ENCODE data around the gene CACNA1D.

CACNA1D gene

DNA sequence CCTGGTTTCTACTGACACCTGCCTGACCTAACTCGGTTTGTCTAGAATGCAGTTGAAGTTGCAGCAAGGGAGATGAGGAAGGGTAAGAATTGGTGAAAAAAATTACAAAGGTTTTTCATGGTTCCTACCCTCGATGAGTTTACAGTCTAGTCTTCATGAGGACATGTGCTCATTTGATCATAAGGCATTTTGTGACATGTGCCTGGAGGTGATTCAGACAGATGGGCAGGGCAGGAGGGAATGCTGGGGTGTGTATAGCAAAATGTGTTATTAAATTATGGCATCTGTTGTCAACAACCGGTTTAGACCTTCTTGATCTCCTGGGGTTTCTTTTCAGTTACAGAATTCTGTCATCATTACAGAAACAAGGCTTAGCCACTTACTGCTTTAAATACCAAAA, 101.2 kb downstream of the CACNA1D start:
- H3K27ac ChIP-seq, result no peak overlapping the region
- ChIA-PET CTCF (no interaction called here), POLR2A (ENCODE audit: low non-redundant PET) (no interaction called here)
- no peak for DNase-seq (ENCODE audit: low spot score)
- TF ChIP-seq, protein P1, sequence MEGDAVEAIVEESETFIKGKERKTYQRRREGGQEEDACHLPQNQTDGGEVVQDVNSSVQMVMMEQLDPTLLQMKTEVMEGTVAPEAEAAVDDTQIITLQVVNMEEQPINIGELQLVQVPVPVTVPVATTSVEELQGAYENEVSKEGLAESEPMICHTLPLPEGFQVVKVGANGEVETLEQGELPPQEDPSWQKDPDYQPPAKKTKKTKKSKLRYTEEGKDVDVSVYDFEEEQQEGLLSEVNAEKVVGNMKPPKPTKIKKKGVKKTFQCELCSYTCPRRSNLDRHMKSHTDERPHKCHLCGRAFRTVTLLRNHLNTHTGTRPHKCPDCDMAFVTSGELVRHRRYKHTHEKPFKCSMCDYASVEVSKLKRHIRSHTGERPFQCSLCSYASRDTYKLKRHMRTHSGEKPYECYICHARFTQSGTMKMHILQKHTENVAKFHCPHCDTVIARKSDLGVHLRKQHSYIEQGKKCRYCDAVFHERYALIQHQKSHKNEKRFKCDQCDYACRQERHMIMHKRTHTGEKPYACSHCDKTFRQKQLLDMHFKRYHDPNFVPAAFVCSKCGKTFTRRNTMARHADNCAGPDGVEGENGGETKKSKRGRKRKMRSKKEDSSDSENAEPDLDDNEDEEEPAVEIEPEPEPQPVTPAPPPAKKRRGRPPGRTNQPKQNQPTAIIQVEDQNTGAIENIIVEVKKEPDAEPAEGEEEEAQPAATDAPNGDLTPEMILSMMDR (conservative IDR thresholded peaks at IDR 0.05; ENCODE audit: low read depth), result no peak

DNA sequence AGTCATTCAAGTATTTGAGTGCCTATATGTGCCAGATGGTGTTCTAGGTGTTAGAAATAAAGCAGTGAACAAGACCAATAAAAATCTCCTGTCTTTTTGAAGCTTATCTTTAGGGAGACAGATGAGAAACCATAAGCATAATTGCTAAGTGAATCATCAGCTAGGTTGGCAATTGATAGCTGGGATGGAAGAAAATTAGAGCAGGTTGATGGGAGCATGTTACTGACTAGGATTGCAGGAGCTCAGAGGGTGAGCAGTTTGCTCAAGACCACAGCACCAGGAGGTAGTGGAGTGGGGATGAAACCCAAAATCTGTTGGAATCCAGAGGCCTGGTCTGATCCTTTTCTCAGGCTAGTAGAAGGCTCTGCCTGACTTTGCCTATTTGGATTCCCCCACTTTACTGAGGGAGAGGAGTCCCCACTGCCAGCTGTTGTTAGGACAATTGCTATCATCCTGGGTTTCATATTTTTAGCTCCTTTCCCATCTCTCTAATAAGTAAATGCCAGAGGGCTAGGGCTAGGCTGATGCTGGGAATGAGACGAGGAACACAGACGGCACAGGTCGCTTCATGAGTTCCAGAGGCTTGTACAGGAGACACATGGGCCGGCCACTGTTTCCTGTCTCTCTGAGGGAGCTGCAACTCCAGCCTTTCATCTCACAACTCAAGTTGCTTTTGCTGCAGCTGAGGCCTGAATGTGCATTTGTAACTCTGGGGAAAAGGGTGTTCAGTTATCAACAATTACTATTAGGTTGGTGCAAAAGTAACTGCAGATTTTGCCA, 102.9 kb downstream of the CACNA1D start:
- POLR2A ChIA-PET (ENCODE audit: low non-redundant PET), result no interaction called here
- no peak for DNase-seq (ENCODE audit: low spot score)
- CTCF ChIA-PET, result no interaction called here
- no peak overlapping the region for H3K27ac ChIP-seq
- TF ChIP-seq, protein P1 (conservative IDR thresholded peaks at IDR 0.05; ENCODE audit: low read depth), result no peak

DNA sequence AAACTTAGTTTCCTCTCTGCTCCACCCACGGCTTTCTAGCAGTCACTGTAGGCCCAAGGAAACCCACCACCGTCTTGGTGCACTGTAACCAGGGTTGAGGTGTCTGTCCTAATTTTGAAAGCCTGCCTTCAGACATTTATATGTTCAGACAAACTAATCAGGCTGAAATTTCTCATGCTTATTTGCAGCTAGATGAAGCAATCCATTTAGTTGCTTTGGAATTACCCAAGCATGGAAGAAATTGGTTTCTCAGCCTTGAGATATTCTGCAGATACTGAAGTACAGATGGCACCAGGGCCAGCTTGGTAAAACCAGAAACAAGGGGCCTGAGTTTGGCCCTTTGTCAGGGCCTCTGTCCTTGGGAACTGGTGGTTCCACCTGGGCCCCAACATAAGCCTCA, 105.4 kb downstream of the CACNA1D start:
- TF ChIP-seq, protein P1 (conservative IDR thresholded peaks at IDR 0.05; ENCODE audit: low read depth), result no peak
- POLR2A ChIA-PET (ENCODE audit: low non-redundant PET), result no interaction called here
- H3K27ac ChIP-seq, result no peak overlapping the region
- no peak for DNase-seq (ENCODE audit: low spot score)
- CTCF ChIA-PET, result interaction anchor here (0.7 kb wide), 2 partner anchors 69 to 838 kb away, joined by 4 read pairs; no protein-coding TSS in a partner anchor

DNA sequence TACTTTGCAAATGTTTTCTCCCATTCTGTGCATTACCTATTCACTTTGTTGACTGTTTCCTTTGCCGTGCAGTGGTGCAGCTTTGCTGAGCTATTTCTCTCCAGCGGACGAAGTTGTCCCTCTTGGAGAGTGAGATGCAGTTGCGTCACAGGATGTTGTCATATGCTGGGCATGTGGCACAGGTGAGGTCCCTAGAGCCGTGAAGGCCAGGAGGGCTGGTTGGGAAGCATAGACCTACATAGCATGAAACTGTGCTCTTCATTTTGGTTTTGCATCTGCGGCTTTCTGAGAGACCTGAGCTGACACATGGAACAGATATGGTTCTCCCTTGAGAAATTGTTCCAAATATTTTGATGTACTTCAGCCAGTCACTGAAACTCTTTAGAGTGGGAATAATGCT, 108.5 kb downstream of the CACNA1D start:
- no peak for DNase-seq (ENCODE audit: low spot score)
- TF ChIP-seq, protein P1 (conservative IDR thresholded peaks at IDR 0.05; ENCODE audit: low read depth), result no peak
- ChIA-PET CTCF (no interaction called here), POLR2A (ENCODE audit: low non-redundant PET) (no interaction called here)
- no peak overlapping the region for H3K27ac ChIP-seq

DNA sequence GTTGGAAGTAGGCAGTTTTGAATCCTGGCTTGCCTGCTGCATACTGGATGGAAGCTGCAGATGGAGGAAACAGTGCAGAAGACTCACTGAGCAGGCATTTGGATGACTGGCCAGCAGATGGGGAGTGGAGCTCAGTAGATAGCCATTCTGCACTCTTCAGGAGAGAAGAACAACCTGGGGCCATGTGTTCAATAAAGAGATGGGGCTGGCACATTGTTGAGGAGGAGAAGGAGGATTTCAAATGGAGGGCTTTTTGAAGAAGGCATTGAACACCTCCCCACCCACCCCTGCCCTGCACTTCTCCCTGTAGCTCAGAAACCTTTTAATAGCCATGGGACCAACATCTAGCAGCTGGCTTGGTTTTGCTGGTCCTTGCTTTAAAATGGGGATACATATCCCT, 109.8 kb downstream of the CACNA1D start:
- TF ChIP-seq, protein P1 (conservative IDR thresholded peaks at IDR 0.05; ENCODE audit: low read depth), result no peak
- H3K27ac ChIP-seq, result no peak overlapping the region
- CTCF ChIA-PET, result no interaction called here
- DNase-seq (ENCODE audit: low spot score), result no peak
- POLR2A ChIA-PET (ENCODE audit: low non-redundant PET), result no interaction called here

DNA sequence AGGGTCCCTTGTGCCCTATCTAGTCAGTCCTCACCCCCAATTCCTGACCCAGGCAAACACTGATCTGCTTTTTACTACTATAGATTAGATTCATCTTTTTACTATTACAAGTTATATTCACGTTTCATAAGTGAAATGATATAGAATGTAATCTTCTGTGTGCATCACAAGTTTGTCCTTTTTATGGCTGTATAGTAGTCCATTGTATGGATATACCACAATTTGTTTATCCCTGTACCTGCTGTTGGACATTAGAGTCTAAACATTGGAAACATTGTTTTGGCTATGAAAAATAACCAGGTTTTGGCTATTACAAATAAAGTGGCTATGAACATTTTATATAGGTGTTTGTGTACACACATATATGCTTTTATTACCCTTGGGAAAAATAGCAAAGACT, 112.4 kb downstream of the CACNA1D start:
- ChIA-PET POLR2A (ENCODE audit: low non-redundant PET) (no interaction called here), CTCF (no interaction called here)
- TF ChIP-seq, protein P1 (conservative IDR thresholded peaks at IDR 0.05; ENCODE audit: low read depth), result no peak
- DNase-seq (ENCODE audit: low spot score), result no peak
- H3K27ac ChIP-seq, result no peak overlapping the region

All from RWPE1 (cell line).